Caco-2 (cell line): Measurements from ENCODE around the gene SLC30A4. TPM values are rescaled to one million over a fixed set of nuclear protein-coding genes. Genes with fewer than 3 reads are reported as not detected.

Experiments
- BruUV-seq: library from RNA; stranded (reverse); fragments of 400-500 nt; replicated peaks from 2 replicates; lab custom pipeline; 2021; lab: Mats Ljungman, UMichigan
- CTCF ChIA-PET: fragments of 300-600 bp; sonication (Branson Sonifier 250); formaldehyde crosslinking; loops from one replicate; lab custom pipeline; 2022; ENCODE audit warnings: antibody characterized with exemption; lab: Charles Lee
- POLR2A ChIA-PET: fragments of 300-600 bp; sonication (Branson Sonifier 250); formaldehyde crosslinking; loops from one replicate; lab custom pipeline; 2022; ENCODE audit warnings: antibody characterized with exemption; lab: Charles Lee
- DNase-seq, 2 experiments: peaks; one replicate each; pipeline versions ENCODE4 v3.0.0 to v3.0.0-alpha.2; 2020 to 2022
- H3K27me3 ChIP-seq: replicated peaks from 2 replicates; pipeline ENCODE4 v1.6.0; 2011; ENCODE audit warnings: low read length; ENCODE audit not compliant: control insufficient read depth, insufficient read depth
- H3K36me3 ChIP-seq: 2 replicates; pipeline ENCODE4 v1.5.1; 2011; ENCODE audit warnings: low read length; ENCODE audit not compliant: control insufficient read depth, insufficient read depth
- H3K4me1 ChIP-seq: fragments of 250-450 bp; sonication (Bioruptor Pico); 2 replicates; pipeline ENCODE4 v1.5.1; 2020; ENCODE audit warnings: mild to moderate bottlenecking
- H3K4me3 ChIP-seq: 2 replicates; pipeline ENCODE4 v1.5.1; 2011; ENCODE audit warnings: low read depth, mild to moderate bottlenecking, control low read depth, low read length
- H3K9me3 ChIP-seq: fragments of 250-450 bp; sonication (Bioruptor Pico); 2 replicates; pipeline ENCODE4 v1.5.1; 2020; ENCODE audit warnings: mild to moderate bottlenecking, moderate library complexity
- H3K27ac Mint-ChIP-seq: one replicate; pipeline ENCODE4 v1.8.0; 2022; ENCODE audit warnings: mixed read lengths; ENCODE audit not compliant: unreplicated experiment
- H3K27me3 Mint-ChIP-seq: one replicate; pipeline ENCODE4 v1.8.0; 2022; ENCODE audit warnings: mixed read lengths; ENCODE audit not compliant: insufficient read depth, unreplicated experiment
- H3K36me3 Mint-ChIP-seq: one replicate; pipeline ENCODE4 v1.8.0; 2022; ENCODE audit warnings: mild to moderate bottlenecking, mixed read lengths; ENCODE audit not compliant: insufficient read depth, unreplicated experiment
- H3K4me1 Mint-ChIP-seq: one replicate; pipeline ENCODE4 v1.8.0; 2022; ENCODE audit warnings: low read depth, mixed read lengths; ENCODE audit not compliant: unreplicated experiment
- H3K4me3 Mint-ChIP-seq: one replicate; pipeline ENCODE4 v1.8.0; 2022; ENCODE audit warnings: mild to moderate bottlenecking, moderate library complexity, mixed read lengths; ENCODE audit not compliant: unreplicated experiment
- H3K9me3 Mint-ChIP-seq: one replicate; pipeline ENCODE4 v1.8.0; 2022; ENCODE audit warnings: mixed read lengths; ENCODE audit not compliant: unreplicated experiment
- intact Hi-C: fragments of 100-400 bp; cut with micrococcal nuclease; formaldehyde crosslinking; loops from one replicate; pipeline ENCODE4 v1.10.0; 2022; ENCODE audit not compliant: unreplicated experiment
- total RNA-seq: library from RNA; stranded (reverse); gene quantifications from 2 replicates; pipeline ENCODE4 v1.2.3, GENCODE V29; 2022
- TF ChIP-seq, protein P1 (sequence below), 2 experiments: fragments of 200-600 bp in 1 of 2; IDR thresholded peaks; 1 replicate in 1 of 2; 2 replicates in 1 of 2; pipeline versions ENCODE4 v1.5.1 to v1.8.0; 2011 to 2022; ENCODE audit warnings: antibody characterized with exemption in 1 of 2, control low read depth in 1 of 2, inconsistent platforms in 1 of 2, low read depth in 1 of 2, low read length in 1 of 2, mild to moderate bottlenecking in 1 of 2, moderate library complexity in 1 of 2; ENCODE audit not compliant: insufficient read depth in 1 of 2, severe bottlenecking in 1 of 2, unreplicated experiment in 1 of 2

Gene SLC30A4
- total RNA-seq, 1 experiment from 2014 or later: 0.61 TPM

DNA sequence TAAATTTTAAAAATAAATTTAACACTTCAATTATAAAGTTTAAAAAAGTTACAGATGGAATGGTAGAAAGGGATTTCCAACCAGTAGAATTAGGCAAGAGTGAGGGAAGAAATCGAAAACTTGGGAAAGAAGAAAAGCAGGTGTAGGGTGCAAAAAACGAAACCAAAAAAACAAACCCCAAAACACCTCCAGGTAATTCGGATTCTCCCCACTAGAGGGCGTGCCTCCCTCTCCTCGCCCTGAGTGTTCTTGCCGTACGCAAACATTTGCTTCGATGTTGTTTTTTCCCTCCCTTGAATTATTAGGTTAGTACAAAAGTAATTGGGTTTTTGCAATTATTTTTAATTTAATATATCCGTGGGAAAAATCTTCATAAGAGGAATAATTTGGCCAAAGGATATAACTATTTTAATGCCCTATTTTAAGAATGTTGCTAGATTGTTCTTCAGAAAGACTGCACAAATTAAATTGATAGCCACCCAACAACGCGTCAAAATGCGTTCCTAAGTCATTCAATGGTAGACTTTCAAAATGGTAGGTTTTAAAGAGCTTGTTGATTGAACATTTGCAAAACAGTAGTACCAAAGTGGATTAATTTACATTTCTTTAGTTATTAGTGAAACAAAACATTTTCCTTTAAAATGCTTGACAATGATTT, 63.7 kb downstream of the SLC30A4 start:
- intact Hi-C loops: loop anchor here (1.0 to 2.0 kb wide), 4 partner anchors 35 to 155 kb away; partner anchors contain the start of gene SLC30A4
- peaks cover 10% of the 10 kb centered on the region for H3K4me1 Mint-ChIP-seq
- H3K27me3 Mint-ChIP-seq: no peaks in the 10 kb centered on the region
- BruUV-seq: no TSS peak
- H3K36me3 Mint-ChIP-seq: peaks cover 7% of the 10 kb centered on the region
- no peaks in the 10 kb centered on the region for H3K36me3 ChIP-seq
- H3K4me3 Mint-ChIP-seq: peak overlapping the region; percentile 65
- peaks cover 15% of the 10 kb centered on the region for H3K4me1 ChIP-seq
- TF ChIP-seq, protein P1, sequence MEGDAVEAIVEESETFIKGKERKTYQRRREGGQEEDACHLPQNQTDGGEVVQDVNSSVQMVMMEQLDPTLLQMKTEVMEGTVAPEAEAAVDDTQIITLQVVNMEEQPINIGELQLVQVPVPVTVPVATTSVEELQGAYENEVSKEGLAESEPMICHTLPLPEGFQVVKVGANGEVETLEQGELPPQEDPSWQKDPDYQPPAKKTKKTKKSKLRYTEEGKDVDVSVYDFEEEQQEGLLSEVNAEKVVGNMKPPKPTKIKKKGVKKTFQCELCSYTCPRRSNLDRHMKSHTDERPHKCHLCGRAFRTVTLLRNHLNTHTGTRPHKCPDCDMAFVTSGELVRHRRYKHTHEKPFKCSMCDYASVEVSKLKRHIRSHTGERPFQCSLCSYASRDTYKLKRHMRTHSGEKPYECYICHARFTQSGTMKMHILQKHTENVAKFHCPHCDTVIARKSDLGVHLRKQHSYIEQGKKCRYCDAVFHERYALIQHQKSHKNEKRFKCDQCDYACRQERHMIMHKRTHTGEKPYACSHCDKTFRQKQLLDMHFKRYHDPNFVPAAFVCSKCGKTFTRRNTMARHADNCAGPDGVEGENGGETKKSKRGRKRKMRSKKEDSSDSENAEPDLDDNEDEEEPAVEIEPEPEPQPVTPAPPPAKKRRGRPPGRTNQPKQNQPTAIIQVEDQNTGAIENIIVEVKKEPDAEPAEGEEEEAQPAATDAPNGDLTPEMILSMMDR (IDR thresholded peaks at IDR 0.05; ENCODE audit: insufficient read depth in 1 of 2, low read depth in 1 of 2, low read length in 1 of 2, severe bottlenecking in 1 of 2, unreplicated experiment in 1 of 2): peak; percentile 79 to 87
- no peaks in the 10 kb centered on the region for H3K9me3 ChIP-seq
- H3K27me3 ChIP-seq: no peaks in the 10 kb centered on the region
- ChIA-PET CTCF (interaction anchor here (1.7 kb wide), 1 partner anchor 152 kb away, joined by 4 read pairs; no protein-coding TSS in a partner anchor), POLR2A (no interaction called here)
- no peak overlapping the region; the same call in 1 of the 2 replicates for H3K4me3 ChIP-seq
- H3K9me3 Mint-ChIP-seq: peaks cover under 1% of the 10 kb centered on the region
- no peak overlapping the region for H3K27ac Mint-ChIP-seq
- peak; percentile 53 to 79 for DNase-seq

DNA sequence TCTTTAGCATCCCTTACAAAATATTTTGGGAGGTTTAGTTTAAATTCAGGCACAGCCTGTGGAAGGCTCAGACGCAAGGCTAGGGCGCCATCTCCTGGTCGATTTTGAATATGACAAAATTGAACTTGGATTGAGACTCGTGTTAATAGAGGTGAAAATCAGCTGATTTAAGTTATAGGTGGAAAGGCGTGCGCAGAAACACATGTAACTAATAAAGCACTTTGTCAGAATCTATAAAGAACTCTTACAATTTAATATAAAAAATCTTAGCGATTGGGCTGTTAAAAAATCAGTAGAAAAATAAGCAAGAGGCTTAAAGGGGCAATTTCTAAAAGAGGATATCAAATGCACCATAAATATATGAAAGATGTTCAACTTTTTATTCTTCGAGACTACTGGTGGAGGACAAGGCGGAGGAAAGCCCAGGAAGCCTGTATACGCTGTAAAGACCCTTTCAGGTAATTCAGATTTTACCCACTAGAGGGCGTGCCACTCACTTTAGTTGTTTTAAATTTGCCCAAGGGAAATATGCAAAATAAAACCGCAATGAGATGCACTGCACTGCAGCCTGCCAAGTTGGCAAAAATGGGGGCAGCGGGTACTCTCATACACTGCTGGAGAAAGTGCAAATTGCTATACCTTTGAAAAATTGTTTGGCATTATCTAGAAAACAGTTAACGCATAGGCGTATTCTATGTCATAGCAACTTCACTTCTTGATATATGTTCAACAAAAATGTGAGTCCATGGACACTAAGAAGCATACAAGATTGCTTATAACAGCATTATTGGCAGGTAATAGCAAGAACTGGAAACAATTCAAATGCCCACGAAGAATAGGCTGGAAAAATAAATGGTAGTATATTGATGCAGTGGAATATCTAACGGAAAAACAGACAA, 64.7 kb downstream of the SLC30A4 start:
- H3K27me3 ChIP-seq: no peaks in the 10 kb centered on the region
- Mint-ChIP-seq H3K27ac (peak overlapping the region; percentile 69), H3K27me3 (no peaks in the 10 kb centered on the region), H3K4me3 (peak overlapping the region; percentile 65), H3K36me3 (peaks cover 10% of the 10 kb centered on the region), H3K9me3 (no peaks in the 10 kb centered on the region), H3K4me1 (peaks cover 10% of the 10 kb centered on the region)
- H3K4me3 ChIP-seq: peak overlapping the region; percentile 27
- intact Hi-C loops: loop anchor here (1.0 to 2.0 kb wide), 10 partner anchors 19 to 295 kb away; partner anchors contain the start of gene SLC30A4
- ChIA-PET POLR2A (no interaction called here), CTCF (interaction anchor here (0.6 to 1.7 kb wide), 6 partner anchors 20 to 295 kb away, joined by 3 to 6 read pairs (median 4); no protein-coding TSS in a partner anchor)
- BruUV-seq: no TSS peak
- TF ChIP-seq, protein P1 (IDR thresholded peaks at IDR 0.05; ENCODE audit: insufficient read depth in 1 of 2, low read depth in 1 of 2, low read length in 1 of 2, severe bottlenecking in 1 of 2, unreplicated experiment in 1 of 2): peak; percentile 66 to 75
- H3K4me1 ChIP-seq: peaks cover 15% of the 10 kb centered on the region
- H3K9me3 ChIP-seq: no peaks in the 10 kb centered on the region
- H3K36me3 ChIP-seq: no peaks in the 10 kb centered on the region
- peak; percentile 62 to 82 for DNase-seq

DNA sequence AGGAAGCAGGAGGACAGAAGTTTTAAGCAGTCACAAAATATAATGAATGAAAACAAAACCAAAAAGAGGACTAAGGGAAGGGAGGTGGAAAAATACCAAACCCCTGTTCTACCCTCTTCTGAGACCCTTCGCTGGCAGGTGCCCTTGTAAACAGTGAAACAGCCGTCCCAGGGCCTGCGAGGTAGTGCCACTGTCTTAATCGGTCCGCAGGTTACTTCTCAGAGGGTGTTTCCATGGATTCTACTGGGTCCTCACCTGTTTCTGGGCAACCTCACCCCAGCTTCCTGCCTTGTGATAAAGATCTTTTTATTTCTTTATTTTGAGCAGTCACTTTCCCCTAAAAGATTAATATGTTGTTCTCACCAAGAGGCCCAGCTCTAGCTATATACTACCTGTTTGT, 65.3 kb downstream of the SLC30A4 start:
- TF ChIP-seq, protein P1 (IDR thresholded peaks at IDR 0.05; ENCODE audit: insufficient read depth in 1 of 2, low read depth in 1 of 2, low read length in 1 of 2, severe bottlenecking in 1 of 2, unreplicated experiment in 1 of 2): no peak
- Histone ChIP-seq H3K36me3 (no peaks in the 10 kb centered on the region), H3K4me3 (no peak overlapping the region), H3K9me3 (peaks cover 5% of the 10 kb centered on the region), H3K4me1 (peaks cover 15% of the 10 kb centered on the region), H3K27me3 (no peaks in the 10 kb centered on the region)
- ChIA-PET CTCF (interaction anchor here (0.6 to 1.7 kb wide), 5 partner anchors 19 to 294 kb away, joined by 3 to 6 read pairs (median 3); no protein-coding TSS in a partner anchor), POLR2A (no interaction called here)
- BruUV-seq: no TSS peak
- Mint-ChIP-seq H3K4me1 (peaks cover 10% of the 10 kb centered on the region), H3K9me3 (no peaks in the 10 kb centered on the region), H3K36me3 (peaks cover 12% of the 10 kb centered on the region), H3K27me3 (no peaks in the 10 kb centered on the region), H3K4me3 (peak overlapping the region; percentile 65), H3K27ac (peak overlapping the region; percentile 69)
- intact Hi-C loops: loop anchor here (1.0 to 2.0 kb wide), 6 partner anchors 18 to 294 kb away; a partner anchor contains a TSS
- DNase-seq: no peak
